Liver (tissue), 9 donors: Measurements from ENCODE around the gene MYL3. TPM values are rescaled to one million over a fixed set of nuclear protein-coding genes. Genes with fewer than 3 reads are reported as not detected.

ENCODE experiments used
- DNase-seq: peaks from one replicate; pipeline ENCODE4 v3.0.0-alpha.2; 2017; ENCODE audit warnings: low spot score
- H3K27ac ChIP-seq, 2 donors: one replicate each; pipeline ENCODE4 v1.7.0; 2013; ENCODE audit warnings: inconsistent platforms in 2 of 2, low read length in 2 of 2, control low read depth in 1 of 2, low read depth in 1 of 2, mild to moderate bottlenecking in 1 of 2
- H3K27me3 ChIP-seq, 4 donors: one replicate each; pipeline versions ENCODE4 v1.6.1 to v1.7.0; 2013; ENCODE audit warnings: low read length in 3 of 4, inconsistent platforms in 1 of 4, mild to moderate bottlenecking in 1 of 4, moderate library complexity in 1 of 4; ENCODE audit not compliant: control insufficient read depth in 4 of 4, insufficient read depth in 4 of 4
- H3K36me3 ChIP-seq, 4 donors: one replicate each; pipeline versions ENCODE4 v1.6.1 to v1.7.0; 2013; ENCODE audit warnings: low read length in 3 of 4, mild to moderate bottlenecking in 3 of 4, low read depth in 1 of 4, moderate library complexity in 1 of 4; ENCODE audit not compliant: control insufficient read depth in 4 of 4, insufficient read depth in 3 of 4
- H3K4me1 ChIP-seq, 4 donors: one replicate each; pipeline versions ENCODE4 v1.6.1 to v1.7.0; 2013; ENCODE audit warnings: low read length in 3 of 4, mild to moderate bottlenecking in 3 of 4, moderate library complexity in 1 of 4; ENCODE audit not compliant: control insufficient read depth in 4 of 4, insufficient read depth in 4 of 4
- H3K4me3 ChIP-seq, 3 donors: one replicate each; pipeline versions ENCODE4 v1.6.1 to v1.7.0; 2013; ENCODE audit warnings: low read length in 3 of 3, control low read depth in 1 of 3, low read depth in 1 of 3, mild to moderate bottlenecking in 1 of 3
- H3K9ac ChIP-seq, 2 donors: one replicate each; pipeline ENCODE4 v1.7.0; 2013; ENCODE audit warnings: low read length in 2 of 2, mild to moderate bottlenecking in 2 of 2, moderate library complexity in 2 of 2, control low read depth in 1 of 2, low read depth in 1 of 2
- H3K9me3 ChIP-seq, 4 donors: one replicate each; pipeline versions ENCODE4 v1.6.1 to v1.7.0; 2013; ENCODE audit warnings: low read length in 3 of 4; ENCODE audit not compliant: control insufficient read depth in 4 of 4
- FOXA1 ChIP-seq: IDR thresholded peaks from 2 replicates; pipeline ENCODE4 v1.6.1; 2016; ENCODE audit warnings: antibody characterized with exemption
- FOXA2 ChIP-seq: IDR thresholded peaks from 2 replicates; pipeline ENCODE4 v1.6.1; 2016; ENCODE audit warnings: antibody characterized with exemption
- HNF4A ChIP-seq, 2 donors: conservative IDR thresholded peaks; 2 replicates each; pipeline ENCODE4 v1.6.1; 2016; ENCODE audit warnings: antibody characterized with exemption in 2 of 2, mild to moderate bottlenecking in 2 of 2
- RAD21 ChIP-seq, 2 donors: IDR thresholded peaks; 2 replicates each; pipeline ENCODE4 v1.6.1; 2016; ENCODE audit warnings: antibody characterized with exemption in 2 of 2, mild to moderate bottlenecking in 2 of 2
- RXRA ChIP-seq, 2 donors: IDR thresholded peaks; 2 replicates each; pipeline ENCODE4 v1.6.1; 2017 to 2018; ENCODE audit warnings: antibody characterized with exemption in 2 of 2, mild to moderate bottlenecking in 1 of 2
- TAF1 ChIP-seq: conservative IDR thresholded peaks from 2 replicates; pipeline ENCODE4 v1.6.1; 2016; ENCODE audit warnings: antibody characterized with exemption, mild to moderate bottlenecking
- YY1 ChIP-seq: IDR thresholded peaks from 2 replicates; pipeline ENCODE4 v1.6.1; 2016; ENCODE audit warnings: antibody characterized with exemption, mild to moderate bottlenecking
- WGBS: extraction: QIAGEN DNeasy Blood & Tissue Kit; methylation state at CpG from one replicate; pipeline ENCODE4 v1.1.7; 2013; 5-methylcytosine and 5-hydroxymethylcytosine counted together
- polyA plus RNA-seq, 2 donors: library from polyadenylated mRNA; stranded (reverse) in 1 of 2; unstranded in 1 of 2; fragments of 200-250 nt in 1 of 2; fragments of >200 nt in 1 of 2; fragmentation: Nextera tagmentation in 1 of 2; extraction: Ambion mirVana in 1 of 2; gene quantifications; one replicate each; pipeline versions ENCODE4 v1.2.1 to v1.2.3, GENCODE V29; 2013 to 2015
- total RNA-seq, 2 donors: library from RNA; depleted of rRNA; stranded (reverse); fragments of >200 nt; gene quantifications; one replicate each; pipeline ENCODE4 v1.2.3, GENCODE V29; 2014
- TF ChIP-seq, protein P1 (sequence below): IDR thresholded peaks from 2 replicates; pipeline ENCODE4 v1.6.1; 2016; ENCODE audit warnings: antibody characterized with exemption, mild to moderate bottlenecking
- TF ChIP-seq, protein P2 (sequence below): fragments of 150-350 bp; IDR thresholded peaks from 2 replicates; pipeline ENCODE4 v1.5.1; 2017; ENCODE audit warnings: improper control_type of control experiment, low read depth, low read length; ENCODE audit not compliant: missing input control
- TF ChIP-seq, protein P3 (sequence below): IDR thresholded peaks from 2 replicates; pipeline ENCODE4 v1.6.1; 2016; ENCODE audit warnings: antibody characterized with exemption
- donor health status: healthy.
- donor health status: healthy.
- donor health status: healthy.
- donor health status: healthy.
- donor health status: healthy.

The MYL3 gene
- total and polyA plus RNA-seq, 4 donors = 0.51 to 1.3 (median 0.81) TPM

DNA sequence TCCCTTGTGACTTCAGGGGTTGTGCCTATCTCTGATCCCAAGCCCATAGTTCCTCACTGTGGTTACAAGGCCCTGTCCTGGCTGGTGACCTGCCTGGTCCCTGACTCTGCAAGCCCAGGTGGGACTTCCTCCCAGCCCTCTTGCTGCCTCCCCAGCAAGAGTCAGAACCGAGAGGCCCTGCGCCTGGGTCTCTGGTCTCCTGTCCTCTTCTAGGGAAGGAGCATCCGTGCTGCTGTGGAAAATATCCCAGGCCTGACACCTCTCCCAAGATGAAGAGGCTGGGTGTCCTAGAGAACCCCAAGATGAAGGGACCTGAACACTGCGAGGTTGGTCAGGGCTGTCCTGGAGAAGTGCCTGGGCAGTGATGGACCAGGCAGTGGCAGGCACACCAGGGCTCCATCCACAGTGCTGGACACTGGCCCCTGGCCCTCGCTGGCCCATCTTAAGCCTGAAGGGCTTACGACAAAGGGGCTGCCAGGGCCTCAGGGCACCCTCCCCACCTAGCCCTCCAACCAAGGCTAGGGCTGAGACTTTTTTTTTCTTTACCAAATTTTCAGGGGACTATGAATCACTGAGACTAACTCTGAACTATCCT is 47.0 kb upstream of the MYL3 start:
- H3K4me1 ChIP-seq = peaks cover 5 to 29% (median 20%) of the 10 kb centered on the region in 4 donors
- H3K9me3 ChIP-seq = no peaks in the 10 kb centered on the region
- H3K27me3 ChIP-seq = no peaks in the 10 kb centered on the region
- no peak for DNase-seq
- H3K4me3 ChIP-seq = no peak overlapping the region
- 77% methylated on average over 6 of the region's 6 CpGs for WGBS
- no peak overlapping the region for H3K9ac ChIP-seq
- no peaks in the 10 kb centered on the region for H3K36me3 ChIP-seq
- H3K27ac ChIP-seq = no peak overlapping the region
- no peak for TF ChIP-seq TAF1
- TF ChIP-seq, protein P1, sequence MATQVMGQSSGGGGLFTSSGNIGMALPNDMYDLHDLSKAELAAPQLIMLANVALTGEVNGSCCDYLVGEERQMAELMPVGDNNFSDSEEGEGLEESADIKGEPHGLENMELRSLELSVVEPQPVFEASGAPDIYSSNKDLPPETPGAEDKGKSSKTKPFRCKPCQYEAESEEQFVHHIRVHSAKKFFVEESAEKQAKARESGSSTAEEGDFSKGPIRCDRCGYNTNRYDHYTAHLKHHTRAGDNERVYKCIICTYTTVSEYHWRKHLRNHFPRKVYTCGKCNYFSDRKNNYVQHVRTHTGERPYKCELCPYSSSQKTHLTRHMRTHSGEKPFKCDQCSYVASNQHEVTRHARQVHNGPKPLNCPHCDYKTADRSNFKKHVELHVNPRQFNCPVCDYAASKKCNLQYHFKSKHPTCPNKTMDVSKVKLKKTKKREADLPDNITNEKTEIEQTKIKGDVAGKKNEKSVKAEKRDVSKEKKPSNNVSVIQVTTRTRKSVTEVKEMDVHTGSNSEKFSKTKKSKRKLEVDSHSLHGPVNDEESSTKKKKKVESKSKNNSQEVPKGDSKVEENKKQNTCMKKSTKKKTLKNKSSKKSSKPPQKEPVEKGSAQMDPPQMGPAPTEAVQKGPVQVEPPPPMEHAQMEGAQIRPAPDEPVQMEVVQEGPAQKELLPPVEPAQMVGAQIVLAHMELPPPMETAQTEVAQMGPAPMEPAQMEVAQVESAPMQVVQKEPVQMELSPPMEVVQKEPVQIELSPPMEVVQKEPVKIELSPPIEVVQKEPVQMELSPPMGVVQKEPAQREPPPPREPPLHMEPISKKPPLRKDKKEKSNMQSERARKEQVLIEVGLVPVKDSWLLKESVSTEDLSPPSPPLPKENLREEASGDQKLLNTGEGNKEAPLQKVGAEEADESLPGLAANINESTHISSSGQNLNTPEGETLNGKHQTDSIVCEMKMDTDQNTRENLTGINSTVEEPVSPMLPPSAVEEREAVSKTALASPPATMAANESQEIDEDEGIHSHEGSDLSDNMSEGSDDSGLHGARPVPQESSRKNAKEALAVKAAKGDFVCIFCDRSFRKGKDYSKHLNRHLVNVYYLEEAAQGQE = no peak
- no peak for TF ChIP-seq HNF4A (conservative IDR thresholded peaks at IDR 0.05)
- no peak for TF ChIP-seq YY1

DNA sequence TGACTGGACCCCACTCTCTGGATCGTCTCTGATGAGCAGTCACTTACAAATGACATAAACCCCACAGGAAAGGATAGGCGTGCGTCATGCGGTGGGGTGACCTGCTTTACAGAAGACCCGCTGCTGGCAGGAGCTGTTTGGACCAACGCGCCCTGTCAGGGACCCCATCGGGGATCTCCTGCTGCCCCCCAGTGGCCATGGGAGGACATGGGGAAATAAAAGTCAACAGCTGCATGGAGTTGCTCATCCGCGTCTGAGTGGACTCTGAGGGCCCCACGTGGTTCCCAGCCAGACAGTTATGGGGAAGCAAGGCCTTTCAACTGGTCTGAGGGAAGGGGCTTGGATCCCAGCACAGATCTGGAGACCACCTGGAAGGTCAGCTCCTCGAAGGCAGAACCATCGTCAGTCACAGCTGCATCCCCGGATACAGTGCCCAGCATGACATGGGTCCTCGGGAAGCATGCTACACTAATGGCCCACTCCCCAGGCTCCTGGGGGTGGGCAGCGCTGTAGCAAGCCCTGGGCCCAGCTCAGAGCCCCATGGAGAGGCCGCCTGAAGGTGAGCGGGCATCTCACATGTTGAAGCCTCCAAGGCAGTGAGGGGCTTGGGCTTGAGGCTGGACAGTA is 46.4 kb upstream of the MYL3 start:
- TF ChIP-seq, protein P2, sequence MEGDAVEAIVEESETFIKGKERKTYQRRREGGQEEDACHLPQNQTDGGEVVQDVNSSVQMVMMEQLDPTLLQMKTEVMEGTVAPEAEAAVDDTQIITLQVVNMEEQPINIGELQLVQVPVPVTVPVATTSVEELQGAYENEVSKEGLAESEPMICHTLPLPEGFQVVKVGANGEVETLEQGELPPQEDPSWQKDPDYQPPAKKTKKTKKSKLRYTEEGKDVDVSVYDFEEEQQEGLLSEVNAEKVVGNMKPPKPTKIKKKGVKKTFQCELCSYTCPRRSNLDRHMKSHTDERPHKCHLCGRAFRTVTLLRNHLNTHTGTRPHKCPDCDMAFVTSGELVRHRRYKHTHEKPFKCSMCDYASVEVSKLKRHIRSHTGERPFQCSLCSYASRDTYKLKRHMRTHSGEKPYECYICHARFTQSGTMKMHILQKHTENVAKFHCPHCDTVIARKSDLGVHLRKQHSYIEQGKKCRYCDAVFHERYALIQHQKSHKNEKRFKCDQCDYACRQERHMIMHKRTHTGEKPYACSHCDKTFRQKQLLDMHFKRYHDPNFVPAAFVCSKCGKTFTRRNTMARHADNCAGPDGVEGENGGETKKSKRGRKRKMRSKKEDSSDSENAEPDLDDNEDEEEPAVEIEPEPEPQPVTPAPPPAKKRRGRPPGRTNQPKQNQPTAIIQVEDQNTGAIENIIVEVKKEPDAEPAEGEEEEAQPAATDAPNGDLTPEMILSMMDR = peak; percentile 84
- TF ChIP-seq HNF4A (conservative IDR thresholded peaks at IDR 0.05) = peak in 1 of 2 donors; percentile 9
- peak; percentile 93 to 95 for TF ChIP-seq RAD21 (IDR thresholded peaks at IDR 0.05)
- TF ChIP-seq FOXA2 = peak; percentile 15
- no peak for TF ChIP-seq TAF1
- TF ChIP-seq RXRA (IDR thresholded peaks at IDR 0.05) = peak in 1 of 2 donors; percentile 19
- no peak overlapping the region for H3K4me3 ChIP-seq
- DNase-seq = peak; percentile 78
- 19% methylated on average over 18 of the region's 18 CpGs for WGBS
- H3K36me3 ChIP-seq = no peaks in the 10 kb centered on the region
- no peaks in the 10 kb centered on the region for H3K27me3 ChIP-seq
- peaks cover 5 to 29% (median 20%) of the 10 kb centered on the region in 4 donors for H3K4me1 ChIP-seq
- no peak overlapping the region for H3K27ac ChIP-seq
- no peaks in the 10 kb centered on the region for H3K9me3 ChIP-seq
- no peak overlapping the region for H3K9ac ChIP-seq

DNA sequence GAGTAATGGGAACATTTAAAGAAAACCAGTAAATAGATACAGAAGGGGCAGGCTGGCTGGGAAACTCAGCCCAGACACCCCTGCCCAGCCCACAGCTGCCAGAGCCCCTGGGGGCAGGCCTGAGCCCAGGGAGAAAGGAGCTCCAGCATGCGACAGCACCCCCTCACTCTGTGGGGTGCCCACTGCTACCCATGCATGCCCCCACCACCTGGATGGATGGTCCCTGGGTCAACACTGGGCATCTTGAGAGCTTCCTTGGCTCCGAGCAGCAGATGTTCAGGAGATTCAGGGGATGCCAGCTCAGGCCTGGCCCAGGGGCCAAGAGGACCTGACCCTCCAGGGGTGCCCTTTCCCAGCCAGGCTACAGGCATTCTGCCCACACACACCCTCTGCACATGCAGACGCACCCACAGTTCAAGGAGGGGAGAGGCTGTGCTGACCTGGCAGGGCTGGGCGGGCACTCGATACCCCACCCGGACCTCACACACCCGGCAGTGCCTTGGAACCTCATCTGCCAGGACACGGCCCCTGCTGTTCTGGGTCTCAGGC is 45.8 kb upstream of the MYL3 start:
- Histone ChIP-seq H3K9me3 (no peaks in the 10 kb centered on the region), H3K4me1 (peaks cover 5 to 28% (median 20%) of the 10 kb centered on the region in 4 donors), H3K4me3 (no peak overlapping the region), H3K27me3 (no peaks in the 10 kb centered on the region), H3K27ac (peak overlapping the region in 1 of 2 donors; percentile 3), H3K36me3 (no peaks in the 10 kb centered on the region), H3K9ac (no peak overlapping the region)
- TF ChIP-seq FOXA2 = no peak
- TF ChIP-seq FOXA1 = no peak
- TF ChIP-seq, protein P2 = no peak
- TF ChIP-seq RAD21 (IDR thresholded peaks at IDR 0.05) = no peak
- TF ChIP-seq, protein P3, sequence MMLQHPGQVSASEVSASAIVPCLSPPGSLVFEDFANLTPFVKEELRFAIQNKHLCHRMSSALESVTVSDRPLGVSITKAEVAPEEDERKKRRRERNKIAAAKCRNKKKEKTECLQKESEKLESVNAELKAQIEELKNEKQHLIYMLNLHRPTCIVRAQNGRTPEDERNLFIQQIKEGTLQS = no peak
- TF ChIP-seq, protein P1 = no peak
- WGBS = 42% methylated on average over 8 of the region's 8 CpGs
- no peak for DNase-seq
